Keratinocyte (primary cell): Measurements from ENCODE around the gene AFTPH.

ENCODE experiments used
- CTCF ChIP-seq, 3 experiments: IDR thresholded peaks in 1 of 3; conservative IDR thresholded peaks in 1 of 3; optimal IDR thresholded peaks in 1 of 3; 2 replicates in 2 of 3; 3 replicates in 1 of 3; pipeline versions ENCODE3 to v1.5.1; 2011; ENCODE audit warnings: low read length in 3 of 3, mild to moderate bottlenecking in 3 of 3, moderate library complexity in 2 of 3, control low read depth in 1 of 3, inconsistent platforms in 1 of 3; ENCODE audit not compliant: insufficient read depth in 2 of 3; ENCODE audit errors: extremely low read depth in 1 of 3
- EZH2 ChIP-seq: IDR thresholded peaks from one replicate; pipeline ENCODE4 v1.6.1; 2012; ENCODE audit warnings: inconsistent platforms, mild to moderate bottlenecking, low read length, moderate library complexity

GRCh38 chr2:64498438-64498837, 25.7 kb upstream of the AFTPH start:
- TF ChIP-seq CTCF (optimal IDR thresholded peaks at IDR 0.05 in 1 of 3, IDR thresholded peaks at IDR 0.05 in 1 of 3, conservative IDR thresholded peaks at IDR 0.05 in 1 of 3; ENCODE audit: extremely low read depth in 1 of 3, insufficient read depth in 2 of 3, low read length in 3 of 3) (no peak), EZH2 (no peak)
